Measurements from ENCODE around the gene CD109.
"Not testable (repeated sequence)": the region's sequence is repeated elsewhere in the genome, so short reads cannot be mapped to it uniquely, and the experiment has no call there.

The CD109 gene

GRCh38 chr6:73695619-73696421 is at the start of gene CD109:
Gene CD109, plus strand, starts transcription at chr6:73696203. Its CDS starts 13 bp downstream, at chr6:73696216.
- DNase-seq, result peak; percentile 70

- DNase-seq, result no peak
Measured at GRCh38 chr6:73648166-73648565, 47.8 kb upstream of the CD109 start.

GRCh38 chr6:73649783-73650182 is 46.2 kb upstream of the CD109 start:
- DNase-seq, result no peak

GRCh38 chr6:73652637-73653570 is 43.1 kb upstream of the CD109 start:
- peak; percentile 76 for DNase-seq

- peak; percentile 89 for DNase-seq
Measured at GRCh38 chr6:73653571-73654424, 42.2 kb upstream of the CD109 start, which contains the start of gene SLC17A5. Gene SLC17A5, minus strand, starts transcription at chr6:73653992. Its CDS starts 106 bp downstream, at chr6:73653886.

GRCh38 chr6:73655341-73655917 is 40.6 kb upstream of the CD109 start:
- no peak for DNase-seq

GRCh38 chr6:73656531-73657145 is 39.4 kb upstream of the CD109 start:
- no peak for DNase-seq

- peak; percentile 43 for DNase-seq
Measured at GRCh38 chr6:73657201-73657600, 38.8 kb upstream of the CD109 start.

- no peak for DNase-seq
Measured at GRCh38 chr6:73664701-73665100, 31.3 kb upstream of the CD109 start.

- no peak for DNase-seq
Measured at GRCh38 chr6:73665686-73666319, 30.2 kb upstream of the CD109 start.

- no peak for DNase-seq
Measured at GRCh38 chr6:73666393-73666792, 29.6 kb upstream of the CD109 start.

GRCh38 chr6:73667798-73668197 is 28.2 kb upstream of the CD109 start:
- DNase-seq, result no peak

GRCh38 chr6:73669005-73669404 is 27.0 kb upstream of the CD109 start:
- DNase-seq, result no peak

GRCh38 chr6:73671911-73672685 is 23.9 kb upstream of the CD109 start:
- DNase-seq, result no peak

- DNase-seq, result peak; percentile 73
Measured at GRCh38 chr6:73675466-73676098, 20.4 kb upstream of the CD109 start.

GRCh38 chr6:73679009-73679408 is 17.0 kb upstream of the CD109 start:
- DNase-seq, result no peak

GRCh38 chr6:73679846-73680245 is 16.2 kb upstream of the CD109 start:
- not testable (repeated sequence) for DNase-seq

- DNase-seq, result no peak
Measured at GRCh38 chr6:73680289-73680918, 15.6 kb upstream of the CD109 start.

- not testable (repeated sequence) for DNase-seq
Measured at GRCh38 chr6:73683574-73683973, 12.4 kb upstream of the CD109 start.

Measured in CD4-positive, alpha-beta T cell treated with Interleukin-4 for 4 hours (primary cell).